Activated naive CD4-positive, alpha-beta T cell treated with anti-CD3 and anti-CD28 coated beads, Interleukin-2, amount 50 U/mL, for 24 hours (primary cell): Measurements from ENCODE around the gene GLIS2.

ENCODE experiments used
- H3K27ac Mint-ChIP-seq: one replicate; pipeline ENCODE4 v1.8.0; 2021; ENCODE audit warnings: mild to moderate bottlenecking, mixed read lengths
- H3K27me3 Mint-ChIP-seq: one replicate; pipeline ENCODE4 v1.8.0; 2021; ENCODE audit warnings: mixed read lengths
- H3K36me3 Mint-ChIP-seq: one replicate; pipeline ENCODE4 v1.8.0; 2021; ENCODE audit warnings: mixed read lengths
- H3K4me1 Mint-ChIP-seq: one replicate; pipeline ENCODE4 v1.8.0; 2021; ENCODE audit warnings: mixed read lengths
- H3K4me3 Mint-ChIP-seq: one replicate; pipeline ENCODE4 v1.8.0; 2021; ENCODE audit warnings: mild to moderate bottlenecking, mixed read lengths
- H3K9me3 Mint-ChIP-seq: one replicate; pipeline ENCODE4 v1.8.0; 2021; ENCODE audit warnings: mixed read lengths

GLIS2 gene

GRCh38 chr16:4313563-4314531 is 2.0 kb upstream of the GLIS2 start:
- H3K4me3 Mint-ChIP-seq: peak overlapping the region; percentile 93
- H3K27ac Mint-ChIP-seq: no peak overlapping the region
- no peaks in the 10 kb centered on the region for H3K9me3 Mint-ChIP-seq
- peaks cover 15% of the 10 kb centered on the region for H3K27me3 Mint-ChIP-seq
- no peaks in the 10 kb centered on the region for H3K36me3 Mint-ChIP-seq
- peaks cover 18% of the 10 kb centered on the region for H3K4me1 Mint-ChIP-seq

GRCh38 chr16:4314532-4315185 is 1.2 kb upstream of the GLIS2 start:
- Mint-ChIP-seq H3K9me3 (no peaks in the 10 kb centered on the region), H3K27me3 (peaks cover 15% of the 10 kb centered on the region), H3K4me1 (peaks cover 11% of the 10 kb centered on the region), H3K4me3 (peak overlapping the region; percentile 93), H3K27ac (peak overlapping the region; percentile 79), H3K36me3 (no peaks in the 10 kb centered on the region)

- Mint-ChIP-seq H3K27ac (no peak overlapping the region), H3K4me3 (no peak overlapping the region)
These were observed 419 bp downstream of the GLIS2 start for GRCh38 chr16:4316108-4316863.

GRCh38 chr16:4316864-4317531 is 1.1 kb downstream of the GLIS2 start:
- Mint-ChIP-seq H3K4me3 (no peak overlapping the region), H3K36me3 (no peaks in the 10 kb centered on the region), H3K9me3 (no peaks in the 10 kb centered on the region), H3K27ac (no peak overlapping the region), H3K4me1 (peaks cover 11% of the 10 kb centered on the region), H3K27me3 (peaks cover 15% of the 10 kb centered on the region)

More at GRCh38 chr16:4316108-4316863, 419 bp downstream of the GLIS2 start:
- no peaks in the 10 kb centered on the region for H3K9me3 Mint-ChIP-seq
- H3K4me1 Mint-ChIP-seq: peaks cover 11% of the 10 kb centered on the region
- no peaks in the 10 kb centered on the region for H3K36me3 Mint-ChIP-seq
- H3K27me3 Mint-ChIP-seq: peaks cover 15% of the 10 kb centered on the region

- Mint-ChIP-seq H3K36me3 (no peaks in the 10 kb centered on the region), H3K4me3 (peak overlapping the region; percentile 36), H3K27me3 (peaks cover 15% of the 10 kb centered on the region), H3K4me1 (peaks cover 11% of the 10 kb centered on the region), H3K9me3 (no peaks in the 10 kb centered on the region), H3K27ac (no peak overlapping the region)
These were observed 1.9 kb downstream of the GLIS2 start for GRCh38 chr16:4317532-4318450.

GRCh38 chr16:4318451-4318910 is 2.6 kb downstream of the GLIS2 start:
- Mint-ChIP-seq H3K4me1 (peaks cover 11% of the 10 kb centered on the region), H3K36me3 (no peaks in the 10 kb centered on the region), H3K4me3 (no peak overlapping the region), H3K27ac (no peak overlapping the region), H3K9me3 (no peaks in the 10 kb centered on the region), H3K27me3 (peaks cover 15% of the 10 kb centered on the region)

GRCh38 chr16:4318967-4319366 is 3.1 kb downstream of the GLIS2 start:
- peaks cover 11% of the 10 kb centered on the region for H3K4me1 Mint-ChIP-seq
- peaks cover 13% of the 10 kb centered on the region for H3K27me3 Mint-ChIP-seq
- H3K4me3 Mint-ChIP-seq: no peak overlapping the region
- no peaks in the 10 kb centered on the region for H3K9me3 Mint-ChIP-seq
- H3K27ac Mint-ChIP-seq: no peak overlapping the region
- no peaks in the 10 kb centered on the region for H3K36me3 Mint-ChIP-seq

- H3K4me1 Mint-ChIP-seq: peaks cover 4% of the 10 kb centered on the region
- peaks cover 5% of the 10 kb centered on the region for H3K27me3 Mint-ChIP-seq
- H3K4me3 Mint-ChIP-seq: no peak overlapping the region
- no peaks in the 10 kb centered on the region for H3K36me3 Mint-ChIP-seq
- H3K9me3 Mint-ChIP-seq: no peaks in the 10 kb centered on the region
- H3K27ac Mint-ChIP-seq: no peak overlapping the region
These were observed 3.9 kb downstream of the GLIS2 start for GRCh38 chr16:4319454-4320421.

- H3K4me1 Mint-ChIP-seq: no peaks in the 10 kb centered on the region
- H3K36me3 Mint-ChIP-seq: no peaks in the 10 kb centered on the region
- peaks cover 2% of the 10 kb centered on the region for H3K27me3 Mint-ChIP-seq
- H3K4me3 Mint-ChIP-seq: no peak overlapping the region
- no peaks in the 10 kb centered on the region for H3K9me3 Mint-ChIP-seq
- H3K27ac Mint-ChIP-seq: no peak overlapping the region
These were observed 4.8 kb downstream of the GLIS2 start for GRCh38 chr16:4320571-4321137.

GRCh38 chr16:4321286-4322120 is 5.6 kb downstream of the GLIS2 start:
- Mint-ChIP-seq H3K9me3 (no peaks in the 10 kb centered on the region), H3K27me3 (peaks cover 2% of the 10 kb centered on the region), H3K36me3 (no peaks in the 10 kb centered on the region), H3K4me1 (no peaks in the 10 kb centered on the region), H3K4me3 (no peak overlapping the region), H3K27ac (no peak overlapping the region)

- H3K27ac Mint-ChIP-seq: no peak overlapping the region
- H3K9me3 Mint-ChIP-seq: no peaks in the 10 kb centered on the region
- no peaks in the 10 kb centered on the region for H3K36me3 Mint-ChIP-seq
- no peaks in the 10 kb centered on the region for H3K4me1 Mint-ChIP-seq
- H3K4me3 Mint-ChIP-seq: no peak overlapping the region
- peaks cover 2% of the 10 kb centered on the region for H3K27me3 Mint-ChIP-seq
These were observed 6.5 kb downstream of the GLIS2 start for GRCh38 chr16:4322121-4323052.
